GM18517 (cell line): Measurements from ENCODE around the gene SLC12A2.

Experiments used
- ATAC-seq: cut with Tn5 transposase; IDR thresholded peaks from one replicate; pipeline ENCODE4 v1.9.1; 2021; ENCODE audit warnings: mild to moderate bottlenecking, moderate library complexity; ENCODE audit not compliant: unreplicated experiment

SLC12A2 gene

GRCh38 chr5:128097224-128097623, 13.7 kb downstream of the SLC12A2 start:
- no peak for ATAC-seq

GRCh38 chr5:128097781-128098180, 14.2 kb downstream of the SLC12A2 start:
- no peak for ATAC-seq

GRCh38 chr5:128099944-128100343, 16.4 kb downstream of the SLC12A2 start:
- no peak for ATAC-seq

GRCh38 chr5:128100860-128101557, 17.4 kb downstream of the SLC12A2 start:
- no peak for ATAC-seq

GRCh38 chr5:128101676-128102075, 18.1 kb downstream of the SLC12A2 start:
- no peak for ATAC-seq

- no peak for ATAC-seq
Measured at GRCh38 chr5:128105203-128105602, 21.6 kb downstream of the SLC12A2 start.

GRCh38 chr5:128109138-128109537, 25.6 kb downstream of the SLC12A2 start:
- no peak for ATAC-seq

- no peak for ATAC-seq
Measured at GRCh38 chr5:128109766-128110165, 26.2 kb downstream of the SLC12A2 start.

- no peak for ATAC-seq
Measured at GRCh38 chr5:128111818-128112448, 28.4 kb downstream of the SLC12A2 start.

- no peak for ATAC-seq
Measured at GRCh38 chr5:128116445-128116844, 32.9 kb downstream of the SLC12A2 start.

GRCh38 chr5:128118214-128118613, 34.6 kb downstream of the SLC12A2 start:
- ATAC-seq, result no peak

- no peak for ATAC-seq
Measured at GRCh38 chr5:128121651-128122050, 38.1 kb downstream of the SLC12A2 start.

- no peak for ATAC-seq
Measured at GRCh38 chr5:128123936-128124335, 40.4 kb downstream of the SLC12A2 start.

- no peak for ATAC-seq
Measured at GRCh38 chr5:128126241-128126640, 42.7 kb downstream of the SLC12A2 start.

GRCh38 chr5:128132499-128132898, 48.9 kb downstream of the SLC12A2 start:
- no peak for ATAC-seq

GRCh38 chr5:128135286-128135685, 51.7 kb downstream of the SLC12A2 start:
- ATAC-seq, result no peak

- ATAC-seq, result no peak
Measured at GRCh38 chr5:128143911-128144310, 60.3 kb downstream of the SLC12A2 start.

GRCh38 chr5:128144491-128144890, 60.9 kb downstream of the SLC12A2 start:
- ATAC-seq, result no peak

- no peak for ATAC-seq
Measured at GRCh38 chr5:128146671-128147070, 63.1 kb downstream of the SLC12A2 start.

GRCh38 chr5:128154943-128155342, 71.4 kb downstream of the SLC12A2 start:
- ATAC-seq, result no peak

GRCh38 chr5:128155776-128156175, 72.2 kb downstream of the SLC12A2 start:
- ATAC-seq, result no peak

GRCh38 chr5:128156521-128156920, 73.0 kb downstream of the SLC12A2 start:
- ATAC-seq, result no peak

GRCh38 chr5:128158342-128158741, 74.8 kb downstream of the SLC12A2 start:
- ATAC-seq, result no peak
